ENCODE measurements around the gene AADACL4.
"Not testable (repeated sequence)": the region's sequence is repeated elsewhere in the genome, so short reads cannot be mapped to it uniquely, and the experiment has no call there.

The AADACL4 gene

DNA sequence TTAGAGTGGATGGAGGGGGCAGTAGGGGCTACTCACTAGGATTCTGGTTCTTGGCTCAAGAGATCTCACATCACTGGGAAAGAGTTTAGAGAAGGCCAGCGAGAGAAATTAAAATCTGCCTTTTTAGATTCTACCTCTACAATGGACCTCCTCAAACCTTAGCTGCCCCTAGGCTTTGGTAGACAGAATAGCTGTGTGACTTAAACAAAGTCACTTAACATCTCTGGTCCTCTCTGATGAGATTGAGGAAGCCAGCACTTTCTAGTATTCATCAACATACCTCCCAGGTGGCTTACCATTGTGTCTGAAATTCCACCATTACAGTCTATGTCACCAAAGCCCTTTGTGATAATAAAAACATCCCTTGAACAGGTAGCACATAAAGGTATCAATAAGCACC lies 18.7 kb downstream of the AADACL4 start:
- no peak for DNase-seq

DNA sequence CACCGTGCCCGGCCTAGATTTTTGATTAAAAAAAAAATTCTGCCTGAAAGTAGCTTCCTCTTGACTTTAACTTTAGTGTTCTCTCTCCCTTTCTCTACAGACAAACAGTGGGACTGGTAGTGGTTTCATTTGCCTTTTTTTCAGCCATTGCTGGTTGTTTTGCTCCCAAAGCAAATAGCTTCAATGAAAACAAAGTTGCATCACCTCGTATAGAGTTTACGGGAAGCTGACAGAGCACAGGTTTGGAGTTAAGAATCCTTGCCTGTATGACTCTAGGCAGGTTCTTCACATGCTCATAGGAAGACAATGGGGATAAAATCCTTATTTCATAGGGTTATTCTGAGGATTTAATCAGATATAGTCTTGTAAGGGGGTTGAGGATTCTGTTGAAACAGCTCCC lies 21.6 kb downstream of the AADACL4 start:
- DNase-seq: no peak

GRCh38 chr1:12666141-12666735 lies 22.4 kb downstream of the AADACL4 start:
- DNase-seq: no peak

GRCh38 chr1:12669529-12670068 lies 25.7 kb downstream of the AADACL4 start:
- no peak for DNase-seq

DNA sequence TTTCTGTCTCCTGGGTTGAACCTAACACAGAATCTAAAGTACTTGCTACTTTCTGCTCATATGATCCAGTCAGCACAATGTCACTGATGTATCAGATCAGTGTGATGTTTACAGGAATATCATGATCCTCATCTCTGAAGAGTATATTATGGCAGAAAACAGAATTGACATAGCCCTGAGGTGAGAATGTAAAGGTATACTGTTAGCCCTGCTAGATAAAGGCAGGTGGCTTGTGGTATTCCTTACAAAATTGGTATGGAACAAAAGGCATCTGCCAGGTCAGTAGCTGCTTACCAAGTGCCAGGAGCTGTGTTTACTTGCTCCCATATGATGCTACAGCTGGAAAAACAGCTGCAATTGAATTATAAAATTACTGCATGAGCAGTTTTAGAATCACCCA lies 30.5 kb downstream of the AADACL4 start:
- no peak for DNase-seq

GRCh38 chr1:12676122-12676521 lies 32.2 kb downstream of the AADACL4 start:
- DNase-seq: not testable (repeated sequence)

DNA sequence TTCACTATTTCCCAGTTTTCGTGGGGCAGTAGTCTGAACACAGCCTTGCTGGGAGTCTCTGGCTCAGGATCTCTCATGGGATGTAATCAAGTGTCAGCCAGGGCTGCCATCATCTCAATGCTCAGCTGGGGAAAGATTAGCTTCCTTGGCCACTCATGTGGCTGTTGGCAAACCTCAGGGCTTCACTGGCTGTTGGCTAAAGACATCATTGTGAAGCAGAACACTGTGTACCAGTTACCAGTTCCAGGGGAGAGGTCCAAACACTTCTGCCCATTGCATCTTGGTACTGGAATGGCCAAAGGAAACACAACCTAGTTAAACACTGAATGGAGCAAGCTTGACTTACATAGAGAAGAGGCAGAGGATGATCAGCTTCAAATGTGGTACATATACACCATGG lies 33.7 kb downstream of the AADACL4 start:
- no peak for DNase-seq

DNA sequence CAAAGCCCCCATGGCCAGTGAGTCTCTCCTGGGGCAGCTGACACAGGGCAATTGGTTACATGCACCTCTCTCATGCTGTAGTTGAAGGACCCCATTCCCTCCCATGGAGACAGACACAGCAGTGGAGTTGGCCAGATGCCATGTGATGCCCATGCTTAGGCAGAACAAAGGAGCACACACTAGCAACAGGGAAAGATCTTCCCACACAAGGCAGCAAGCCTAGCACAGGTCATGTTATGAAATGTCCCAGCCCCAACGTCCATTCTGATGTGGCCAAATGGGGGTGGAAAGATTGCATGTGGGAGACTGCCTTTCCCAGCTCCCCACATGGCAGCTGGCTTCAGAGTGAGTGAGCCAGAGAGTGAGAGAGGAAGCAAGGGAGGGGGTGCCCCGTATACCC lies 34.5 kb downstream of the AADACL4 start:
- DNase-seq: no peak

GRCh38 chr1:12678820-12679219 lies 34.9 kb downstream of the AADACL4 start:
- no peak for DNase-seq

DNA sequence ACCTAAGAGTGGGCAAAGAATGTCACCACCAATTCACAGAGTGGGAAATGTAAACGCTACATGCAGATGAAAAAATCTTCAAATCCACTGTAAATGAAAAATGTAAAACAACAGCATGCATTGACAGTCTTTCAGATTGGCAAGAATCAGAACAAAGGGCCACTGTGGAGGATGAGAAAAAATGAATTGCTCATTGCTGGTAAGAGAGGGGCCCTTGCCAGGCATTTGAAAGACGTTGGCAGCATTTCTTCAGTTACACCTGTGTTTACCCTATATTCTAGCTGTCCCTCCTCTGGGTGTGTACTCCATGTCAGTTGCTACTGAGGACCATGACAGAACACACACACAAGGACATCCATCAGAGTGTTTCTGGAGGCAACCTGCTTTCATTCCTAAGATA lies 46.3 kb downstream of the AADACL4 start:
- DNase-seq: no peak

GRCh38 chr1:12692967-12693782 lies 49.3 kb downstream of the AADACL4 start:
- DNase-seq: no peak

- DNase-seq: no peak
These were observed 52.8 kb downstream of the AADACL4 start for GRCh38 chr1:12696658-12697057.

GRCh38 chr1:12697397-12697796 lies 53.5 kb downstream of the AADACL4 start:
- no peak for DNase-seq

GRCh38 chr1:12703821-12704451 lies 60.1 kb downstream of the AADACL4 start:
- DNase-seq: no peak

- DNase-seq: no peak
These were observed 62.2 kb downstream of the AADACL4 start for GRCh38 chr1:12706061-12706460.

GRCh38 chr1:12708396-12709090 lies 64.7 kb downstream of the AADACL4 start:
- DNase-seq: no peak

GRCh38 chr1:12709091-12709491 lies 65.2 kb downstream of the AADACL4 start:
- no peak for DNase-seq

- DNase-seq: no peak
These were observed 65.8 kb downstream of the AADACL4 start for GRCh38 chr1:12709696-12710095.

DNA sequence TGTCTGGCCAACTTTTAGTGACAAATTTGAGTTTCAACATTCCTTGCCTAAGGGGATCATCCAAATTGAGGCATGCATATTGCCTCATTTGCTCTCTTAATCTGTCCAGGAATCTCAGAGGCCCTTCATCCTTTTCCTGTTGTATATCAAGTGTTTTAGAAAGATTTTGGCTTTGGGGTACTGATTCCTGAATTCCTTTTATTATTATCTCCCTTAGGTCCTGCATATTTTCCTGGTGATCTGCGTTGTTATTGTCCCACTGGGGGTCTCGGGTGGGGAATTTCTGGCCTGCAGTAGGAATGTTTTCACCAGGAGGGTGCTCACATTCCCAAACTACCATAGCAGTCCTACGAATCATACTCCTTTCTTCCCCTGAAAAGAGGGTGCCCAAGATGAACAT lies 67.7 kb downstream of the AADACL4 start:
- no peak for DNase-seq

GRCh38 chr1:12712076-12712475 lies 68.2 kb downstream of the AADACL4 start:
- no peak for DNase-seq

DNA sequence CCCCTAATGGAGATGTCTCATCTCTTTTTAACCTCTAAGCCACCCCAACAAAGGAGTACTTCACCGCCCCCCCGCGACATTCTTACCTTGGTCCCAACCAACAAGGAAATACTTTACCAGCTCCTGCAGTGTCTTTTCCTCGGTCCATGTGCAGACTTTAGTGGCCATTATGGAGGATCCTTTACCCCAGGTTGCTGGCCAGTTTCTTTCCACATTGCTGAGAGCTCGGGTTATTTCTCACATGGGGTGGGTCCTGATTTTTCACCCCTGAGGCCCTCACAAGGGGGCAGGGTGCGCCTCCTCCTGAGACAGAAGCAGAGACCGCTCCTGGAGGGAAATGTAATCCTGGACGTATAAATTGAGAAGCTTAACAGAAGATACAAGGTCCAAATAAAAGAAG lies 69.0 kb downstream of the AADACL4 start:
- DNase-seq: no peak

DNA sequence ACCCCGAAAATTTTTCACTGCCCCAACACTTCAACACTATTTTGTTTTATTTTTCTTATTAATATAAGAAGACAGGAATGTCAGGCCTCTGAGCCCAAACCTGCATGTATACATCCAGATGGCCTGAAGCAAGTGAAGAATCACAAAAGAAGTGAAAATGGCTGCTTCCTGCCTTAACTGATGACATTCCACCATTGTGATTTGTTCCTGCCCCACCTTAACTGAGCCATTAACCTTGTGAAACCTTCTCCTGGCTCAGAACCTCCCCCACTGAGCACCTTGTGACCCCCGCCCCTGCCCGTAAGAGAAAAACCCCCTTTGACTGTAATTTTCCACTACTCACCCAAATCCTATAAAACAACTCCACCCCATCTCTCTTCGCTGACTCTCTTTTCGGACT lies 69.8 kb downstream of the AADACL4 start:
- not testable (repeated sequence) for DNase-seq

Data from stimulated activated CD4-positive, alpha-beta T cell treated with anti-CD3 and anti-CD28 coated beads, Interleukin-4, amount 100 ng/mL, for 4 hours (primary cell).